Progenitor cell of endocrine pancreas (in vitro differentiated cells): ENCODE results near the gene RBAK. TPM values are rescaled to one million over a fixed set of nuclear protein-coding genes. Genes with fewer than 3 reads are reported as not detected.

ENCODE experiments used
- DNase-seq: peaks from one replicate; pipeline ENCODE4 v3.0.0; 2021; ENCODE audit warnings: low spot score; ENCODE audit not compliant: unreplicated experiment
- H3K27ac Mint-ChIP-seq: 2 replicates; pipeline ENCODE4 v1.8.0; 2021; ENCODE audit warnings: mild to moderate bottlenecking, moderate library complexity, mixed read lengths
- H3K27me3 Mint-ChIP-seq: 2 replicates; pipeline ENCODE4 v1.8.0; 2021; ENCODE audit warnings: mixed read lengths
- H3K36me3 Mint-ChIP-seq: 2 replicates; pipeline ENCODE4 v1.8.0; 2022; ENCODE audit warnings: mixed read lengths; ENCODE audit not compliant: insufficient read depth
- H3K4me1 Mint-ChIP-seq: 2 replicates; pipeline ENCODE4 v1.8.0; 2021; ENCODE audit warnings: low read depth, mixed read lengths
- H3K4me3 Mint-ChIP-seq: 2 replicates; pipeline ENCODE4 v1.8.0; 2021; ENCODE audit warnings: low read depth, mild to moderate bottlenecking, moderate library complexity, mixed read lengths
- H3K9me3 Mint-ChIP-seq: 2 replicates; pipeline ENCODE4 v1.8.0; 2021; ENCODE audit warnings: low read depth, mixed read lengths
- total RNA-seq: library from RNA; stranded (reverse); gene quantifications from 2 replicates; pipeline ENCODE4 v1.2.1, GENCODE V29; 2021
- TF ChIP-seq, protein P1 (sequence below): fragments of 200-600 bp; sonication (generic); IDR thresholded peaks from one replicate; pipeline ENCODE4 v1.5.0; 2021; ENCODE audit warnings: antibody characterized with exemption, mild to moderate bottlenecking; ENCODE audit not compliant: unreplicated experiment

Gene RBAK
- total RNA-seq, 1 donor from 2014 or later, result 20.0 TPM

DNA sequence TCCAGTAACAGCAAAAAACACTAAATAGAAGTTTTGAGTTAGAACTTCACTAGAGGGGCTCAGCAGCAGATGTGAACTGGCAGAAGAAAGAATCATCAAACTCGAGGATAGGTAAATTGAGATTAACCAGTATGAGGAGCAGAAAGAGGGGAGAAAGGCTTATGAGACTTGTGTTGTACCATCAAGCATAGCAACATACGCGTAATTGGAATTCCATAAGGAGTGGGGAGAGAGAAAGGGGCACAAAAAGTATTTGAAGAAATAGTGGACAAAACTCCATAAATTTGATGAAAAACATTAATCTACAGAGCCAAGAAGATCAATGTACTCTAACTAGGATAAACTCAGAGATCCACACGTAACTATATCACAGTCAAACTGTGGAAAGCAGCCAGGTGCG is 48.3 kb downstream of the RBAK start:
- Mint-ChIP-seq H3K4me1 (no peaks in the 10 kb centered on the region), H3K9me3 (peaks cover 28% of the 10 kb centered on the region), H3K27me3 (peaks cover 2% of the 10 kb centered on the region), H3K36me3 (peaks cover 2% of the 10 kb centered on the region), H3K27ac (no peak overlapping the region), H3K4me3 (no peak overlapping the region)
- no peak for DNase-seq
- TF ChIP-seq, protein P1, sequence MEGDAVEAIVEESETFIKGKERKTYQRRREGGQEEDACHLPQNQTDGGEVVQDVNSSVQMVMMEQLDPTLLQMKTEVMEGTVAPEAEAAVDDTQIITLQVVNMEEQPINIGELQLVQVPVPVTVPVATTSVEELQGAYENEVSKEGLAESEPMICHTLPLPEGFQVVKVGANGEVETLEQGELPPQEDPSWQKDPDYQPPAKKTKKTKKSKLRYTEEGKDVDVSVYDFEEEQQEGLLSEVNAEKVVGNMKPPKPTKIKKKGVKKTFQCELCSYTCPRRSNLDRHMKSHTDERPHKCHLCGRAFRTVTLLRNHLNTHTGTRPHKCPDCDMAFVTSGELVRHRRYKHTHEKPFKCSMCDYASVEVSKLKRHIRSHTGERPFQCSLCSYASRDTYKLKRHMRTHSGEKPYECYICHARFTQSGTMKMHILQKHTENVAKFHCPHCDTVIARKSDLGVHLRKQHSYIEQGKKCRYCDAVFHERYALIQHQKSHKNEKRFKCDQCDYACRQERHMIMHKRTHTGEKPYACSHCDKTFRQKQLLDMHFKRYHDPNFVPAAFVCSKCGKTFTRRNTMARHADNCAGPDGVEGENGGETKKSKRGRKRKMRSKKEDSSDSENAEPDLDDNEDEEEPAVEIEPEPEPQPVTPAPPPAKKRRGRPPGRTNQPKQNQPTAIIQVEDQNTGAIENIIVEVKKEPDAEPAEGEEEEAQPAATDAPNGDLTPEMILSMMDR, result no peak

DNA sequence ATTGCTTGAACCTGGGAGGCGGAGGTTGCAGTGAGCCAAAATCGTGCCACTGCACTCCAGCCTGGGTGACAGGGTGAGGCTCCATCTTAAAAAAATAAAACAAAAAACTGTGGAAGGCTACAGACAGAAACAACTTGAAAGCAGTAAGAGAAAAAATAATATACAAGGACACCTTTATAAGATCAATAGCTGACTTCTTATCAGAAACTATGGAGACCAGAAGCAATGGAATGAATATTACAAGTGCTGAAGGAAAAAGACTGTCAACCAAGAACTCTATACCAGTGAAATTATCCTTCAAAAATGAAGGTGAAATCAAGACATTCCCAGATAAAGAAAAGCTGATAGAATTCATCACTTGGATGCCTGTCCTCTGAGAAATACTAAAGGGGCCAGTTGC is 49.0 kb downstream of the RBAK start:
- no peak for DNase-seq
- Mint-ChIP-seq H3K9me3 (peaks cover 32% of the 10 kb centered on the region), H3K27me3 (peaks cover 1% of the 10 kb centered on the region), H3K4me3 (no peak overlapping the region), H3K4me1 (no peaks in the 10 kb centered on the region), H3K36me3 (peaks cover 2% of the 10 kb centered on the region), H3K27ac (no peak overlapping the region)
- TF ChIP-seq, protein P1, result no peak

DNA sequence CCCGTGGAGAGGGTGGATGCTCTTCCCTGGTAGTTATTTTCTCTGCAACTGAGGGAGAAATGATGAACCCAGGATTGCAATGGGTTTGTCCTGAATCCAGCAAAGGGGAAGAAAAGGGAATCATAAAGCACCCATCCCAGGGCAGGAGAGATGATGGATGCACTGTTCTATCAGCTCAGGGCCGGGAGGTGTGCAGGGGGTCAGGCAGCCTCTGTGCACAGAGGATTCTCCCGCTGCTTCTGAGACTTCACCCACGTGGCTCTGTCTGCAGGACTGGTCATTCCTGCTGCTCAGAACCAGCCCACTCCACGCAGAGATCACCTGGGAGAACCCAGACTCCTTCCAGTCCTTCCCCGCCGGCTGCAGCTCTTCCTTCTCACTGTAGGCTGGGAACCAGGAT is 70.7 kb downstream of the RBAK start:
- DNase-seq, result no peak
- Mint-ChIP-seq H3K4me3 (no peak overlapping the region), H3K4me1 (no peaks in the 10 kb centered on the region), H3K27ac (no peak overlapping the region), H3K36me3 (no peaks in the 10 kb centered on the region), H3K9me3 (peaks cover 8% of the 10 kb centered on the region), H3K27me3 (peaks cover 19% of the 10 kb centered on the region)
- TF ChIP-seq, protein P1, result no peak

DNA sequence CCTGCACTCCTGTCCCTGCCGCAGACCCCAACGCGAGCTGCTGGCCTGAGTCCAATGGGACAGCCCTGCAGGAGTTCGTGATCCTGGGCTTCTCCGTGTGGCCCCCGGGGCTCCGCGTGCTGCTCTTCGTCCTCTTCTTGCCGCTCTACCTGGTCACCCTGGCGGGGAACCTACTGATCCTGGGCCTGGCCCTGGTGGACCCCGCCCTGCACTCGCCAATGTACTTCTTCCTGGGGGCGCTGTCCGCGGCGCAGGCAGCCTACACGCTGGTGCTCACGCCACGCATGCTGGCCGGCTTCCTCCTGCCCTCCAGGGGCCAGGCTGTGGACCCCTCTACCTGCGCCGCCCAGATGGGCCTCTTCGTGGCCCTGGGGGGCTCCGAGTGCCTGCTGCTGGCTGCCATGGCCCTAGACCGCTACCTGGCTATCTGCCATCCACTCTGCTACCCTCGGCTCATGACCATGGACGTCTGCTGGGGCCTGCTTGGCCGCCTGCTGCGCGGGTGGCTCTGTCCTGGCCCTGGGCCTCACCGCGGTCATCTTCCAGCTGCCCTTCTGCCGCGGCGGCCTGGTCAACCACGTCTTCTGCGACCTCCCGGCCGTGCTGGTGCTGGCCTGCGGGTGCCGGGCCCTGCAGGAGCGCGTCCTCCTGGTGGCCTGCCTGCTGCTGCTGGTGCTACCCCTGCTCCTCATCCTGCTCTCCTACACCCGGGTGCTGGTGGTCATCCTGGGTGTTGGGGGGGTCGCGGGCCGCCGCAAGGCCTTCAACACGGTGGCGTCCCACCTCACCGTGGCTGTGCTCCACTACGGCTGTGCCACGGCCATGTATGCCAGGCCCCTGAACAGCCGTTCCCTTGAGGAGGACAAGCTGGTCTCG is 71.7 kb downstream of the RBAK start:
- TF ChIP-seq, protein P1, result no peak
- Mint-ChIP-seq H3K4me1 (no peaks in the 10 kb centered on the region), H3K27ac (no peak overlapping the region), H3K9me3 (peaks cover 4% of the 10 kb centered on the region), H3K36me3 (no peaks in the 10 kb centered on the region), H3K4me3 (no peak overlapping the region), H3K27me3 (peaks cover 16% of the 10 kb centered on the region)
- no peak for DNase-seq

Other genes starting within 250 kb of the RBAK start
- gene PAPOLB, start 183.8 kb upstream of the RBAK start, total RNA-seq, result 0.07 and 0.10 TPM in 2 replicates
- gene RADIL, start 162.1 kb upstream of the RBAK start, total RNA-seq, result 1.8 and 2.0 TPM in 2 replicates
- gene MMD2, start 86.7 kb upstream of the RBAK start, total RNA-seq, result not detected in 2 replicates
- gene WIPI2, start 144.4 kb downstream of the RBAK start, total RNA-seq, result 87.4 and 91.9 TPM in 2 replicates
- gene SLC29A4, start 237.1 kb downstream of the RBAK start, total RNA-seq, result 108 and 120 TPM in 2 replicates